GM12873 (cell line): Measurements from ENCODE around the gene RER1.
A peak's percentile ranks its signal among the peaks of the same experiment; 100 is the strongest.

Source experiments
- CTCF ChIP-seq: IDR thresholded peaks from 2 replicates; pipeline ENCODE4 v1.5.1; 2012; ENCODE audit warnings: low read depth, mild to moderate bottlenecking, moderate library complexity, low read length, control low read depth; ENCODE audit not compliant: insufficient read depth; ENCODE audit errors: missing control alignments

Gene RER1

DNA sequence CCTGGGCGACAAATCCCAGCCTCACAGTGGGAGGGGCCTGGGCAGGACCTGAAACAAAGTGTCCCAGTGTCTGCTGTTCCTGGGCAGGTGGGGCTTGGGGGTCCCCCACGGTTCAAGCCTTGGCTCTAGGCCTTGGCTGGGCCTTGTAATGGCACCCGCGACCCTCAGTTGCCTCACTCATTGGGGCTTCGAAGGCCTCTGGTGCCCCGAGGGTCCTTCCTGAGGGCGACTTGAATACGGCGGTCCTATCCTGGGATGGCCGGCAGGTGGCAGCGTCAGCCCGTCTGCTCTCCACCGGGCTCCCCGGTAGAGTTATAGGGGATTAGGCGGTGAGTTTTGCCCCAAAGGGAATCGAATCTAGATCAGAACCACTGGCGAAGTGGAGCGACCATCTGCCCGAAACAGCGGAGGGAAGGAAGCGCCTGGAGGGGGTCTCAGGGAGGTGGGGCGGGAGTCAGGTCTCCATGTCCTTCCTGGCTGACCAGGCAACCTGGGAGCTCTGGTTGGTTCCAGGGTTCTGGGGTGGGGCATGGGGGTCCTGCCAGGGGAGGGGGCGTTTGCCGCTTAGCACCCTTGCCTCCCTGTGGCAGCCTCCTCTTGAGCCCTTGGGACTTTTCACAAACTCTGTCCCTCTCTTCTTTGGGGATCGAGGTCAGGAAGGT, 22.8 kb downstream of the RER1 start:
- TF ChIP-seq CTCF = peak; percentile 87

DNA sequence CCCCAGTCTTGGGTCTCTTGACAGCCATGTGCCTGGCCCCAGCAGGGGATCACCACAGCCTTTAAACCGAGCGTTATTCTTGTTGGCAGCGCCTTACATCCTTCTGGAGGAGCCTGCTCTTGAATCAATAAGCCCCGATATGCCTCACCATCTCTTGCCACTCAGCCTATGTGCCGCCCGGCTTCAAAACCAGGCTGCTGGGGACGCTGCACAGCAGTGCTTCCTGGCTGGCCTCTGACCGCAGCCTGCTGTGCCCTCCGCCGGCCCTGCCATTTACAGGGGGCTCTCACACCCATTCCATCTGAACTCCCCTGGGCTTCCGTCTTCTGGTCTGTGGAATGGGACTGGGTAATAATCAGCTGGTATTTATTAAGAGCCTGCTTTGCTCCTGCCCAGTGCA, 23.7 kb downstream of the RER1 start:
- TF ChIP-seq CTCF = no peak

DNA sequence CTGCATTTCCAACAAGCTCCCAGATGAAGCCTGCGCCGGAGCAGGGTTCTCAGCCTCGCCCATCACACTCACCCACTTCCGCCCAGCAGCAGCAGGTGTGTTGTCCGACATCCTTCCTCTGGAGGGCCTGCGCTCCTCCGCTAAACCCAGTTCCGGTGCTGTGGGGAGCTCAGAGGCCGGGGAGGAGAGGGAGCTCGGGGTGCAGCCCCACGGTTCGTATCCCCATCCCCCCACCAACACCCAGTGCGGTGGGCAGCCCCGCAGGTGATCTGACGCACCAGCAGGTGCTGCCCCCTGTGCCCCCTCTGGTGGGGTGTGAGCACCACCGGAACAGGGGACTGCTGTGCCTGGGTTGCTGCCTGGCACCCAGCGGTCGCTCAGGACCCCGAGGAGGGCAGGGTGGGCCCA, 24.2 kb downstream of the RER1 start:
- peak; percentile 25 for TF ChIP-seq CTCF

- TF ChIP-seq CTCF = no peak
Observed at GRCh38 chr1:2416403-2416802, 24.8 kb downstream of the RER1 start.

GRCh38 chr1:2417083-2417832, 25.6 kb downstream of the RER1 start:
- no peak for TF ChIP-seq CTCF

GRCh38 chr1:2417833-2418225, 26.2 kb downstream of the RER1 start:
- no peak for TF ChIP-seq CTCF

GRCh38 chr1:2418791-2419320, 27.2 kb downstream of the RER1 start:
- TF ChIP-seq CTCF = no peak
